ENCODE measurements around the gene ADGRL1.
"Not testable (repeated sequence)": the region's sequence is repeated elsewhere in the genome, so short reads cannot be mapped to it uniquely, and the experiment has no call there.

ADGRL1 gene

DNA sequence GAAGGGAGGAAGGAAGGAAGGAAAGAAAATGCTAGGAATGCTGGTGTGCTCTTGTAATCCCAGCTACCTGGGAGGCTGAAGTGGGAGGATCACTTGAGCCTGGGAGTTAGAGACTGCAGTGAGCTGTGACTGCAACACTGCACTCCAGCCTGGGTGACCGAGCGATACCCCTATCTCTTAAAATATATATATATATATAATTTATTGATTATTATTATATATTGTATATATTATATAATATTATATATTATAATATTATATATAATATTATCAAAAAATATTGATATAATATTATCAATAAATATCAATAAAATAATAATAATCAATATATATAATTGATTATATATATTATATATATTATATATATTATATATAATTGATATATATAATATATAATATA is 8.6 kb upstream of the ADGRL1 start:
- DNase-seq (ENCODE audit: extremely low spot score): no peak
- no peak for TF ChIP-seq LEF1 (IDR thresholded peaks at IDR 0.05; ENCODE audit: borderline replicate concordance)
- TF ChIP-seq CTBP1 (IDR thresholded peaks at IDR 0.05; ENCODE audit: borderline replicate concordance): no peak
- TF ChIP-seq BHLHE40 (IDR thresholded peaks at IDR 0.05; ENCODE audit: borderline replicate concordance): no peak
- no peak for TF ChIP-seq SUZ12 (IDR thresholded peaks at IDR 0.05)
- no peak for TF ChIP-seq NFRKB (IDR thresholded peaks at IDR 0.05)
- no peak for TF ChIP-seq FOXM1 (IDR thresholded peaks at IDR 0.05; ENCODE audit: borderline replicate concordance)
- no peak for TF ChIP-seq FOXK2 (IDR thresholded peaks at IDR 0.05)
- TF ChIP-seq SP1 (IDR thresholded peaks at IDR 0.05): no peak
- no peak for TF ChIP-seq ZNF384 (IDR thresholded peaks at IDR 0.05)
- TF ChIP-seq ARNT (IDR thresholded peaks at IDR 0.05): no peak
- CTCF ChIA-PET: no interaction called here
- POLR2A ChIA-PET: no interaction called here

DNA sequence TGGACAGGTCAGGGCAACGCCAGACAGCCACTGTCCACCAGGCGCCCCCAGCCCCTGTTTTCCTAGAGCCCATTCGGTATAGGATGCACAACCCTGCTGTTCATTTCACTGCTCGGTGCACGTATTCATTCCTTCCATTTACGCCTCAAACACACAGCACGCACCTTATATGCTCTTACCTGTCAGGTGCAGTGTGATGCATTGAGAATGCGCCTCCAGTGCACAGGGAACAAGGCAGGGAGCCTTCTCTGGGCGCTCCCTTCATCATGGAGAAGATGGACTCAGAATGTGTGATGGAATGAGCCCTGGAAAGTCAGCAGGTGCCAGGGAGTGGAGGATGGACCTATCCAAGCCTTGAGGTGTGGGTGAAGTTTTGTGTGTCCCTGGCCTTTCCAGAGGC is 4.2 kb upstream of the ADGRL1 start:
- CTCF ChIA-PET: interaction anchor here (0.6 kb wide), 1 partner anchor 282 kb away, joined by 5 read pairs; no protein-coding TSS in a partner anchor
- DNase-seq (ENCODE audit: extremely low spot score); POLR2A ChIA-PET: not testable (repeated sequence)

DNA sequence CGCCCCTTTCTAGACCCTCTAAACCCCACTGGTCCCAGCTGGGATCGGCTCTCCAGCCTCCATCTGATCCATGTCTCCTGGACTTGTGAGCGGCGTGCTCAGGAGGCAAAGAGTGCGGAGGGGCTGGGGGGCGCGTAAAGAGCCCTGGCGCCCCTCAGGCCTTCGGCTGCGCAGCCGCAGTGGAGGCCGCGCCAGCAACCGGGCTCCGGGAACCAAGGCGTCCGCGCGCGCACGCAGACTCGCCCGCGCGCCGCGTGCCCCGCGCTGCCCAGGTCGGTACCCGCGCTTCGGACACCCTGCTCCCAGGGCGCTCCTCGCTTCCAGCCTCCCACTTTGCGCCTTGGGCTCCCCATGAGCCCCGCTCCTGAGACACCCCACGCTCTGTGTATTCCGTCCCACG is 3.4 kb upstream of the ADGRL1 start:
- DNase-seq (ENCODE audit: extremely low spot score); CTCF ChIA-PET; POLR2A ChIA-PET: not testable (repeated sequence)

DNA sequence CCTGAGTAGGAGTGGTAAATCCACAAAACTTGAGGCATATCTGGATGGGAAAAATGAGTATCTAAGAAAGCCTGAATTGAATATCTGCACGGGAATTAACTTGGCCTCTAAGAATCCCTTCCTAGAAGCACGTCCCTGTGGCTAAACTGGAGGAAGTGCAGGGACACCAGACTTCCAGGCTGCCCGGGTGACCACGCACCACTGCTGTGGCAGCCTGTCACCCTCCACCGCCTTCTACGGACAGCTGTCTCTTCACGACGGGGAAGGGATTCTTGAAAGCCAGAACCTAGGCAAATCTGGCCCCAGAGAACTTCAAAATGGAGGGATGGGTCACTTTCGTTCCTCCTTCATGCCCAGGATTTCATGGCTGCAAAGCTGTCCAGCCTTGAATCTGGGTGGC is 2.5 kb upstream of the ADGRL1 start:
- POLR2A ChIA-PET; CTCF ChIA-PET; DNase-seq (ENCODE audit: extremely low spot score): not testable (repeated sequence)

DNA sequence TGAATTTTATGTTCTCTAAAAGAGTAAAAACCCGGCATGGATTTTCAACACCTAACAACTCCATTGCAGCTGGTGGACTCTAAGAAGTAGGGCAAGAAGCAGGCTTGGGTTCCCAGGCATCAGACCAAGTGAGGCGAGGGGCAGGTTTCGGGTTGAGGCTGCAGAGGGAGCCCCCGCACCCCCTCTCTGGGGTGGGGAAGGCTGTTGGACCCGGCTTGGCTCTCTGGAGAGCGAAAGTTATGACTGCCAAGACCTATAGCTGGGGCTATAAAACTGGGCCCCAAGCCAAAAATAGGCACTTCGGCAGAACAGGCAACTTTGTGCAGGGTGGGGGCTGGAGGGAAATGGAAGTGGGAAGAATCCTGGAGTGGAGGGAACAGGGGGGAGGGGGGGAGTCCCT is 1.8 kb upstream of the ADGRL1 start:
- DNase-seq (ENCODE audit: extremely low spot score); POLR2A ChIA-PET: not testable (repeated sequence)
- CTCF ChIA-PET: interaction anchor here (0.7 kb wide), 1 partner anchor 15 kb away, joined by 3 read pairs; no protein-coding TSS in a partner anchor

DNA sequence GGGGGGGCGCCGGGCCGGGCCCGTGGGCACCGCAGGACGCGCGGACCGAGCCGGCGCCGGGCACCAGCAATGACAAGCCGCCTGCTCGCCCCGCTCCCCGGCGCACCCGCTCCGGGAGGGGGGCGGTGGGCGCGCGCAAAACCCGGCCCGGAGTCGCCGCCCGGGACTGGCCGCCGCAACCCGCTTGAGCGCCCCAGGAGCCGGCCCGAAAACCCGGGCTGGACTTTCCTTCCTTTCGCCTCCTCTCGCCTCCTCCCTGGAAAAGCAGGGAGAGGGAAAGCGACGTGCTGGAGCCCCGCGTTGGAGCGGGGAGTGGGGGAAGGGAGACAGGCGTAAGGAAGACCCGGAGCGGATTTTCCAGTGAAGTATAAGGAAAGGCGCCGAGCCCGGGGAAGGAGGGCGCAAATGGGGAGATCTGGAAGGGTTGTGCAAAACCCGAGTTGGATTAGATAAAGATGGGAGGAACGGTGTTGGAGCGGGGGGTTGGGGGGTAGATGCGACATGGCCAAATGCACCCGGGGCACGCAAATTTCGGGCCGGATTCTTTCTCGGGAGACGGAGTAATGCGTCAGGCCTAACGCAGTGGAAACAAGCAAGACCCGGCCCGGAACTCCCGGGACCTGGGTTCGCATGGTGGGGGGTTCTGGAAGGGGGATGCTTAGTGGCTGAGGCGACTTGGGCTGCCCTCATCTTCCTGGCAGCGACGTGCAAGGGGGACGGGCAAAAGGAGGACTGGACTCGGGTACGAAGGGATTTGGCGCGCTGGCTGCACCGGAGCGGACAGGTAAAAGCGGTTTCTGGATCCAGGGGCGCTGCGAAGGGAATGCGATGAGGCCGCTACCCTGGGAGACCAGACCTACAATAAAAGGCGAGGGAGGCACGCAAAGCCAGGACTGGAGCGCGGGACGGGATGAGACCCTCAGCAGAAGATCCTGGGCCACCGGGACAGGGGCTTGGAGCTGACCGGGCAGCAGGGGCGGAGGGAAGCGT is 1.1 kb upstream of the ADGRL1 start:
- DNase-seq (ENCODE audit: extremely low spot score): peak; percentile 56
- peak; percentile 58; the same call in 1 of the 2 replicates for TF ChIP-seq CTBP1 (IDR thresholded peaks at IDR 0.05; ENCODE audit: borderline replicate concordance)
- TF ChIP-seq FOXM1 (IDR thresholded peaks at IDR 0.05; ENCODE audit: borderline replicate concordance): peak; percentile 96
- TF ChIP-seq LEF1 (IDR thresholded peaks at IDR 0.05; ENCODE audit: borderline replicate concordance): 0 out of 2 replicates have a peak, but pooled peaks have one; percentile 31
- TF ChIP-seq ARNT (IDR thresholded peaks at IDR 0.05): 0 out of 2 replicates have a peak, but pooled peaks have one; percentile 32
- CTCF ChIA-PET: interaction anchor here (0.7 kb wide), 1 partner anchor 16 kb away, joined by 3 read pairs; no protein-coding TSS in a partner anchor
- POLR2A ChIA-PET: not testable (repeated sequence)

DNA sequence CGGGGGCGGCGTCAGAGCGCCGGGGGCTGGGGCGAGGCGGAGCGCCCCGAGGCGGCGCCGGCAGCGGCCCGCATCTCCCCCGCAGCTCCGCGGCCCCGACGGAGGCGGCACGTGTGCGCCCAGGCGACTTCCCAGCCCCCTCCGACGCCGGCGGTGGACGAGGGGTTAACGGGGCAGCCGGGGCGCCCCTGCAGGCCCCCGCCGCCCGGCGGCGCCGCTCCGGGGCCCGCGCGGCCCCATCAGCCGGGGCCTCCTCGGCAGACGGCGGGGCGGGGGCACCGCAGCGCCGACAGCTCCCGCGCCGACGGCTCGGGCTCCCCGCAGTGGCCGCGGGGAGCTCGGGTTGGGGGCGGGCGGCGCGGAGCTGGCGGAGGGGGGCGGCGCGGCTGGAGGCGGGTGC is 339 bp upstream of the ADGRL1 start:
- CTCF ChIA-PET; POLR2A ChIA-PET; DNase-seq (ENCODE audit: extremely low spot score): not testable (repeated sequence)

DNA sequence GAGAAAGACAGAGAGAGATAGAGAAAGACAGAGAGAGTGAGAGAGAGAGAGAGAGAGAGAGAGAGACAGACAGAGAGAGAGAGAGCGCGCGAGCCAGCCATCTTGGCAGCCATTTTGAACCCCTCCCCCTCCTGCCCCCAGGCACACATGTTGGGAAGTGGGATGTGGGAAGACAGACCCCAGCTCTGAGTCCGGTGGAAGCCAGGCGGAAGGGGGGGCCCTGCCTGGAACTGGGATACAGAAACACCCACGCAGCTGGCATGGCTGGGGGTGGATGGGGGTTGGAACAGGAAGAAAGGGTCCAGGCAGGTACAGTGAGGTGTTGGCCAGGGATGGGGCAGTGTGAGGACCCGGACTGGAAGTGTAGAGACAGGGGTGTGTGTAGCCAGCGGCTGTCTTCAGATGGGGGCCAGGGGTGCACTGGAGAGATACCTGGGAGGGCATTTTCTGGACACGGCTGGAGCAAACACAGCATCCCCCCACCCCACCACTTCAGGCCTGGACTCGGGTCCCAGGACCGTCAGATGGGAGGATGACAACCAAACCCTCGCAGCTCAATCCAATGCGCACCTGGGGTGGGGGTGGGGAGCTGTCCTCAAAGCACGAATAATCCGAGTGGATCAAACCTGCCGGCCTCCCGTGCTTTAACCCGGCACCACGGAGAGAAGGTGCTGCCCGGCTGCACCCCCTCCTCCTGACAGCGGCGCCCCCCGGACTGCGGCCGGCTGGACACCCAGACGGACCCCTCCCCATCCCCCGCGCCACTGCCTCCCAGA is 1.1 kb downstream of the ADGRL1 start:
- CTCF ChIA-PET; DNase-seq (ENCODE audit: extremely low spot score); POLR2A ChIA-PET: not testable (repeated sequence)

DNA sequence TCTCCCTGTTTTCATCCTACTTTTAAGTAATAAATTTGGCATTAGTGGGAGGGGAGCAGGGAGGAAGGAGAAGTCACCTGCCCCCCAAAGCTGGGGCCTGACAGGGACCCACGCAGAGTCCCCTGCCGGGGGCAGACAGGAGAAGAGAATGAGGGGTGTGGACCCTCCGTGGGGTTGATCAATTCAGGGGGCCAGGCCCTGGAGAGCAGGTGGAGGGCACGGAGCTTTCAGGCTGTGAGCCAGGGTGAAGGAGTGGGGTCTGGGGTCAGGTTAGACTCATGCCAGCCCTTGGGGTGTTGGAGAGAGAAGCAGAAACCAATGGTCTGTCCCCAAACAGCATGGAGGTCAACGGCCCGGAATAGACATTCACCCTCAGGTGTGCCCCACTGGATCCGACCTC is 1.8 kb downstream of the ADGRL1 start:
- DNase-seq (ENCODE audit: extremely low spot score); CTCF ChIA-PET; POLR2A ChIA-PET: not testable (repeated sequence)

DNA sequence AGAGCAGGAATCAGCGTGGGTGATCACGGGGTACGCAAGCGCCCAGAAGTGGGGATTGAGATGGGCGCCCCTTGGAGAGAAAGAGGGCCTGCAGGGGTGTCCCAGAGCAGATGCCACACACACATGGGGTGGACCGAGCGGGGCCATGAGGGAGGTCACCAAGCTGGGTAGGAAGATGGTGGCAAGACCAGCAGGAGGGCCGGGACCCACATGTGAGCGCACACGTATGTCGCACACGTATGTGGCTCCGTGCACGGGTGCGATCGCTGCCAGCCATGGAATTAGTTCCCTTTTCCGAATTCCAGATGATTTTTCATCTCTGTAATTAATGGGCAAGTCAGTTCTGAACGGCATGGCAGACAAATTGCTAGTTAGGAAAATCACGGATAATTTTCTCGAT is 2.2 kb downstream of the ADGRL1 start:
- DNase-seq (ENCODE audit: extremely low spot score); CTCF ChIA-PET; POLR2A ChIA-PET: not testable (repeated sequence)

DNA sequence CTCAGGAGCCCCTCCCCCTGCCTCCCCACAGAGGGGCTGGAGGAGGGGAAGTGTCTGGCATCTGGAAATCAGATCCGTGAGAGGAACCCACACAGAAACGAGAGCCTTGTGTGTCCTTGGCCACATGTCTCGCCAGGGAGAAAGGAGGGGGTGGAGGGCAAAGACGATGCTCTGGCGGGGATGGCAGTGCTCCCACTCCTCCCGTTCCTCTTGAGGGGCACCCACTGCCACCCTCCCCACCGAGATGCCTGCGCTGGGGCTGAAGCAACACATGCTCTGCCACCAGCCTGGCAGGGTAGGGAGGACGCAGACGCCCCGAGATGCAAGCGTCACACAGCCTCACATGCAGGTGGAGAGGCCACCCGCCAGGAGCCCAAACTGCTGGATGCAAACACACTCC is 2.8 kb downstream of the ADGRL1 start:
- CTCF ChIA-PET: no interaction called here
- POLR2A ChIA-PET: no interaction called here
- TF ChIP-seq BHLHE40 (IDR thresholded peaks at IDR 0.05; ENCODE audit: borderline replicate concordance) (no peak), SUZ12 (IDR thresholded peaks at IDR 0.05) (no peak), L3MBTL2 (conservative IDR thresholded peaks at IDR 0.05) (no peak), ELF4 (IDR thresholded peaks at IDR 0.05) (no peak), SP1 (IDR thresholded peaks at IDR 0.05) (no peak)
- no peak for DNase-seq (ENCODE audit: extremely low spot score)

DNA sequence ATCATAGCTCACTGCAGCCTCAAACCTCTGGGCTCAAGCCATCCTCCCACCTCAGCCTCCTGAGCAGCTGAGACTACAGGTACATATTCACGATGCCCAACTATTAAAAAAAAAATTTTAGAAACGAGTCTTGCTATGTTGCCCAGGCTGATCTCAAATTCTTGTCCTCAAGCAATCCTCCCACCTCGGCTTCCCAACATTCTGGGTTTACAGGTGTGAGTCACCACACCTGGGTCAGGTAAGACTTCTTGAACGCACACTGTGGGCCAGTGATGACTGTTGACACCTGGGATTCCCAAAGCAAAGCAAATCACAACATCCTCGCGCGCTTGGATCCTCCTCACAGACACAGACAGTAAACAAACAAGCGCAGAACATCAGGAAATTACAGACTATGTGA is 4.5 kb downstream of the ADGRL1 start:
- POLR2A ChIA-PET; DNase-seq (ENCODE audit: extremely low spot score): not testable (repeated sequence)
- CTCF ChIA-PET: interaction anchor here (0.7 kb wide), 1 partner anchor 1934 kb away, joined by 3 read pairs; no protein-coding TSS in a partner anchor

Data from HEK293T (cell line).